Transverse colon (tissue), 3 donors: Measurements from ENCODE around the gene ARHGAP33.

Experiments
- EP300 ChIP-seq: sonication (generic); formaldehyde crosslinking; IDR thresholded peaks from one replicate; pipeline ENCODE4 v1.6.1; 2017; ENCODE audit warnings: antibody characterized with exemption, low read depth
- POLR2A ChIP-seq: fragments of 450-650 bp; IDR thresholded peaks from one replicate; pipeline ENCODE4 v1.6.1; 2016; ENCODE audit warnings: antibody characterized with exemption, mild to moderate bottlenecking, moderate library complexity
- TF ChIP-seq, protein P1 (sequence below), 5 experiments: fragments of 200-600 bp in 3 of 5; fragments of 450-650 bp in 2 of 5; sonication (generic) in 3 of 5; IDR thresholded peaks; 1 replicate in 2 of 5; 2 replicates in 3 of 5; pipeline ENCODE4 v1.5.1; 2016 to 2017; ENCODE audit warnings: antibody characterized with exemption in 5 of 5, inconsistent platforms in 3 of 5, mild to moderate bottlenecking in 2 of 5, moderate library complexity in 1 of 5

DNA sequence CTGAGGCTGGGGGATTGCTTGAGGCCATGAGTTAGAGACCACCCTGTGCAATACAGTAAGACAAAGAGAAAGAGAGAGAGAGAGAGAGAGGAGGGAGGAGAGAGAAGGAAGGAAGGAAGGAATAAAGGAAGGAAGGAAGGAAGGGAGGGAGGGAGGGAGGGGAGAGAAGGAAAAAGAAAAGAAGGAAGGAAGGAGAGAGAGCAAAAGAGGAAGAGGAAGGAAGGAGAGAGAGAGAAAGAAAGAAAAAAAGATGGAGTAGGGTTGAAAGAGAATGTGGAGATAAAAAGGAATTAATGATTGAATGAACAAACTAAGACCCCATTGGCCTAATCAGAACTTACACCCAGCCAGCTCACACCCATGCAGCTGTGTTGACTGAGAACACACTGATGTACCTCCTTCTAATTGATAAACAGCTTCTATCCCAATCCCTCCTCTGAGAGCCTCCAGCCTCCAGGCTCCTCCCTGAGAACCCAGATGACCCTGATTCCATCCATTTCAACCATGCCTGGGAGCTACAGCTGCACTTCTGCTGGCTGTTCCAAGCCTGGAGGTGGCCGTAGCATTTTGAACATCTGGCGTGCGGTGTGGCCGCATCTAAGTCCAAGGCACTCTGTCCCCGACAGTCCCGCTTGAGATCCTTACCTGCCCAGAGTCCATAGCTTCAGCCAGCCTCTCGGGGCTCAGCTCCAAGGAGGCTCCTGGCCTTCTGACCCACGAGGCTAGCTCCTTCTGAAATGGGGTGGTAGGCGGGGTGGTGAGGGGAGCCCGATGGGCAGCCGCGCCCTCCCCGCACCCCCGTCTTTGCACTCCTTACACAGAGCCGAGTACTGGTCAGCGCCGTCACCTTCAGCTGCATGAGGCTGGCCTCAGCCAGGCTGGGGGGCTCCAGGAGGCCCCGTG, 36.2 kb downstream of the ARHGAP33 start:
- TF ChIP-seq, protein P1, sequence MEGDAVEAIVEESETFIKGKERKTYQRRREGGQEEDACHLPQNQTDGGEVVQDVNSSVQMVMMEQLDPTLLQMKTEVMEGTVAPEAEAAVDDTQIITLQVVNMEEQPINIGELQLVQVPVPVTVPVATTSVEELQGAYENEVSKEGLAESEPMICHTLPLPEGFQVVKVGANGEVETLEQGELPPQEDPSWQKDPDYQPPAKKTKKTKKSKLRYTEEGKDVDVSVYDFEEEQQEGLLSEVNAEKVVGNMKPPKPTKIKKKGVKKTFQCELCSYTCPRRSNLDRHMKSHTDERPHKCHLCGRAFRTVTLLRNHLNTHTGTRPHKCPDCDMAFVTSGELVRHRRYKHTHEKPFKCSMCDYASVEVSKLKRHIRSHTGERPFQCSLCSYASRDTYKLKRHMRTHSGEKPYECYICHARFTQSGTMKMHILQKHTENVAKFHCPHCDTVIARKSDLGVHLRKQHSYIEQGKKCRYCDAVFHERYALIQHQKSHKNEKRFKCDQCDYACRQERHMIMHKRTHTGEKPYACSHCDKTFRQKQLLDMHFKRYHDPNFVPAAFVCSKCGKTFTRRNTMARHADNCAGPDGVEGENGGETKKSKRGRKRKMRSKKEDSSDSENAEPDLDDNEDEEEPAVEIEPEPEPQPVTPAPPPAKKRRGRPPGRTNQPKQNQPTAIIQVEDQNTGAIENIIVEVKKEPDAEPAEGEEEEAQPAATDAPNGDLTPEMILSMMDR (IDR thresholded peaks at IDR 0.05), result no peak
- TF ChIP-seq POLR2A (no peak), EP300 (no peak)
